HG02885 (cell line): Measurements from ENCODE around the gene CENPN.

ENCODE experiments used
- ATAC-seq: cut with Tn5 transposase; IDR thresholded peaks from one replicate; pipeline ENCODE4 v1.9.1; 2021; ENCODE audit warnings: mild to moderate bottlenecking; ENCODE audit not compliant: unreplicated experiment, poor library complexity

Gene CENPN

GRCh38 chr16:80990978-80991377, 16.0 kb upstream of the CENPN start:
- no peak for ATAC-seq

- no peak for ATAC-seq
Measured at GRCh38 chr16:80991792-80992430, 15.1 kb upstream of the CENPN start.

- ATAC-seq: no peak
Measured at GRCh38 chr16:80992676-80993293, 14.2 kb upstream of the CENPN start.

- ATAC-seq: no peak
Measured at GRCh38 chr16:80993307-80993706, 13.7 kb upstream of the CENPN start.

GRCh38 chr16:80993834-80994233, 13.2 kb upstream of the CENPN start:
- no peak for ATAC-seq

- no peak for ATAC-seq
Measured at GRCh38 chr16:80994451-80994850, 12.6 kb upstream of the CENPN start.

GRCh38 chr16:80996688-80997138, 10.3 kb upstream of the CENPN start:
- no peak for ATAC-seq

GRCh38 chr16:80997139-80997798, 9.7 kb upstream of the CENPN start:
- peak; percentile 48 for ATAC-seq

- ATAC-seq: no peak
Measured at GRCh38 chr16:80997964-80998620, 8.9 kb upstream of the CENPN start.

GRCh38 chr16:81000873-81001272, 6.1 kb upstream of the CENPN start:
- no peak for ATAC-seq

GRCh38 chr16:81001330-81001729, 5.7 kb upstream of the CENPN start:
- ATAC-seq: no peak

GRCh38 chr16:81003064-81003463, 4.0 kb upstream of the CENPN start:
- no peak for ATAC-seq

GRCh38 chr16:81003610-81004460, 3.2 kb upstream of the CENPN start:
- no peak for ATAC-seq

- no peak for ATAC-seq
Measured at GRCh38 chr16:81004646-81005353, 2.2 kb upstream of the CENPN start.

GRCh38 chr16:81005610-81006161, 1.3 kb upstream of the CENPN start:
- no peak for ATAC-seq

- ATAC-seq: peak; percentile 25
Measured at GRCh38 chr16:81006211-81006812, 702 bp upstream of the CENPN start.

- no peak for ATAC-seq
Measured at GRCh38 chr16:81008505-81008789, 1.4 kb downstream of the CENPN start.

GRCh38 chr16:81012974-81013373, 6.0 kb downstream of the CENPN start:
- no peak for ATAC-seq

GRCh38 chr16:81014672-81015071, 7.7 kb downstream of the CENPN start:
- ATAC-seq: no peak
